Measurements from ENCODE around the gene ZNF462.

Gene ZNF462

GRCh38 chr9:107029146-107029545, 166.2 kb downstream of the ZNF462 start:
- Histone ChIP-seq H3K36me3 (replicated peaks in 1 of 2; ENCODE audit: control insufficient read depth in 2 of 2, insufficient read depth in 2 of 2, low read length in 2 of 2) (no peaks in the 10 kb centered on the region), H2AFZ (ENCODE audit: low read length) (no peak overlapping the region), H3K4ac (ENCODE audit: low read length) (no peak overlapping the region), H2AK5ac (ENCODE audit: low read depth, low read length) (no peak overlapping the region), H3K4me1 (ENCODE audit: control insufficient read depth in 2 of 2, insufficient read depth in 1 of 2, low read depth in 1 of 2, low read length in 2 of 2) (peaks cover 0 to 6% of the 10 kb centered on the region in 2 donors), H3K79me1 (ENCODE audit: low read depth, low read length) (no peaks in the 10 kb centered on the region), H3K23ac (ENCODE audit: low read depth, low read length, poor library complexity) (no peak overlapping the region), H3K27me3 (ENCODE audit: control insufficient read depth in 3 of 3, insufficient read depth in 3 of 3, low read depth in 1 of 3, low read length in 3 of 3) (no peaks in the 10 kb centered on the region), H3K18ac (ENCODE audit: low read length) (no peak overlapping the region), H2BK5ac (ENCODE audit: low read length) (no peak overlapping the region), H3K9ac (ENCODE audit: low read depth, low read length, poor library complexity) (no peak overlapping the region), H4K8ac (ENCODE audit: low read depth, low read length) (no peak overlapping the region), H3K9me3 (replicated peaks in 1 of 2; ENCODE audit: control insufficient read depth in 2 of 2, insufficient read depth in 1 of 2, low read depth in 1 of 2, low read length in 2 of 2) (no peaks in the 10 kb centered on the region), H4K91ac (ENCODE audit: low read depth, low read length, poor library complexity) (no peak overlapping the region), H3K27ac (replicated peaks; ENCODE audit: low read length) (no peak overlapping the region), H2BK120ac (ENCODE audit: low read depth, low read length) (no peak overlapping the region), H2BK15ac (ENCODE audit: low read length) (no peak overlapping the region), H3K4me2 (ENCODE audit: insufficient read depth, low read length, poor library complexity, severe bottlenecking) (no peak overlapping the region), H3K14ac (ENCODE audit: low read length) (no peak overlapping the region), H3K4me3 (ENCODE audit: low read length in 2 of 2) (no peak overlapping the region), H2BK12ac (ENCODE audit: low read length) (no peak overlapping the region)
- no peak for DNase-seq (ENCODE audit: low spot score)
- WGBS, 2 donors (ENCODE audit: extremely low coverage in 2 of 2, insufficient read length in 2 of 2, insufficient replicate concordance in 1 of 2) = no CpG with 5 or more reads among the region's 3 CpGs

- H3K9ac ChIP-seq (ENCODE audit: low read depth, low read length, poor library complexity) = no peak overlapping the region
- H3K79me1 ChIP-seq (ENCODE audit: low read depth, low read length) = no peaks in the 10 kb centered on the region
- no peaks in the 10 kb centered on the region for H3K36me3 ChIP-seq (replicated peaks in 1 of 2; ENCODE audit: control insufficient read depth in 2 of 2, insufficient read depth in 2 of 2, low read length in 2 of 2)
- no peak overlapping the region for H2BK12ac ChIP-seq (ENCODE audit: low read length)
- no peak overlapping the region for H3K23ac ChIP-seq (ENCODE audit: low read depth, low read length, poor library complexity)
- no peak overlapping the region for H3K4ac ChIP-seq (ENCODE audit: low read length)
- no peak overlapping the region for H2AK5ac ChIP-seq (ENCODE audit: low read depth, low read length)
- no peak overlapping the region for H2AFZ ChIP-seq (ENCODE audit: low read length)
- no peak overlapping the region for H3K27ac ChIP-seq (replicated peaks; ENCODE audit: low read length)
- WGBS, 2 donors (ENCODE audit: extremely low coverage in 2 of 2, insufficient read length in 2 of 2, insufficient replicate concordance in 1 of 2) = no CpG with 5 or more reads among the region's 3 CpGs
- peaks cover 0 to 6% of the 10 kb centered on the region in 2 donors for H3K4me1 ChIP-seq (ENCODE audit: control insufficient read depth in 2 of 2, insufficient read depth in 1 of 2, low read depth in 1 of 2, low read length in 2 of 2)
- no peak for DNase-seq (ENCODE audit: low spot score)
- H4K91ac ChIP-seq (ENCODE audit: low read depth, low read length, poor library complexity) = no peak overlapping the region
- H3K9me3 ChIP-seq (replicated peaks in 1 of 2; ENCODE audit: control insufficient read depth in 2 of 2, insufficient read depth in 1 of 2, low read depth in 1 of 2, low read length in 2 of 2) = no peaks in the 10 kb centered on the region
- no peak overlapping the region for H3K14ac ChIP-seq (ENCODE audit: low read length)
- no peak overlapping the region for H3K18ac ChIP-seq (ENCODE audit: low read length)
- no peaks in the 10 kb centered on the region for H3K27me3 ChIP-seq (ENCODE audit: control insufficient read depth in 3 of 3, insufficient read depth in 3 of 3, low read depth in 1 of 3, low read length in 3 of 3)
- no peak overlapping the region for H2BK15ac ChIP-seq (ENCODE audit: low read length)
- no peak overlapping the region for H3K4me2 ChIP-seq (ENCODE audit: insufficient read depth, low read length, poor library complexity, severe bottlenecking)
- no peak overlapping the region for H4K8ac ChIP-seq (ENCODE audit: low read depth, low read length)
- H2BK5ac ChIP-seq (ENCODE audit: low read length) = no peak overlapping the region
- no peak overlapping the region for H2BK120ac ChIP-seq (ENCODE audit: low read depth, low read length)
- H3K4me3 ChIP-seq (ENCODE audit: low read length in 2 of 2) = no peak overlapping the region
Observed at GRCh38 chr9:107033966-107034365, 171.0 kb downstream of the ZNF462 start.

- Histone ChIP-seq H3K27me3 (ENCODE audit: control insufficient read depth in 3 of 3, insufficient read depth in 3 of 3, low read depth in 1 of 3, low read length in 3 of 3) (no peaks in the 10 kb centered on the region), H2BK120ac (ENCODE audit: low read depth, low read length) (no peak overlapping the region), H3K27ac (replicated peaks; ENCODE audit: low read length) (no peak overlapping the region), H2BK15ac (ENCODE audit: low read length) (no peak overlapping the region), H4K8ac (ENCODE audit: low read depth, low read length) (no peak overlapping the region), H2AFZ (ENCODE audit: low read length) (no peak overlapping the region), H3K18ac (ENCODE audit: low read length) (no peak overlapping the region), H2BK12ac (ENCODE audit: low read length) (no peak overlapping the region), H2AK5ac (ENCODE audit: low read depth, low read length) (no peak overlapping the region), H3K36me3 (replicated peaks in 1 of 2; ENCODE audit: control insufficient read depth in 2 of 2, insufficient read depth in 2 of 2, low read length in 2 of 2) (no peaks in the 10 kb centered on the region), H3K23ac (ENCODE audit: low read depth, low read length, poor library complexity) (no peak overlapping the region), H3K4me2 (ENCODE audit: insufficient read depth, low read length, poor library complexity, severe bottlenecking) (no peak overlapping the region), H3K4ac (ENCODE audit: low read length) (no peak overlapping the region), H3K14ac (ENCODE audit: low read length) (no peak overlapping the region), H3K4me1 (ENCODE audit: control insufficient read depth in 2 of 2, insufficient read depth in 1 of 2, low read depth in 1 of 2, low read length in 2 of 2) (peaks cover 4% of the 10 kb centered on the region in 2 donors), H3K79me1 (ENCODE audit: low read depth, low read length) (no peaks in the 10 kb centered on the region), H3K9ac (ENCODE audit: low read depth, low read length, poor library complexity) (no peak overlapping the region), H3K4me3 (ENCODE audit: low read length in 2 of 2) (no peak overlapping the region), H3K9me3 (replicated peaks in 1 of 2; ENCODE audit: control insufficient read depth in 2 of 2, insufficient read depth in 1 of 2, low read depth in 1 of 2, low read length in 2 of 2) (no peaks in the 10 kb centered on the region), H4K91ac (ENCODE audit: low read depth, low read length, poor library complexity) (no peak overlapping the region), H2BK5ac (ENCODE audit: low read length) (no peak overlapping the region)
- no peak for DNase-seq (ENCODE audit: low spot score)
- no CpG with 5 or more reads among the region's 5 CpGs for WGBS, 2 donors (ENCODE audit: extremely low coverage in 2 of 2, insufficient read length in 2 of 2, insufficient replicate concordance in 1 of 2)
Observed at GRCh38 chr9:107034831-107035230, 171.9 kb downstream of the ZNF462 start.

- Histone ChIP-seq H3K4me3 (ENCODE audit: low read length in 2 of 2) (no peak overlapping the region), H3K27ac (replicated peaks; ENCODE audit: low read length) (no peak overlapping the region), H3K36me3 (replicated peaks in 1 of 2; ENCODE audit: control insufficient read depth in 2 of 2, insufficient read depth in 2 of 2, low read length in 2 of 2) (no peaks in the 10 kb centered on the region), H2BK120ac (ENCODE audit: low read depth, low read length) (no peak overlapping the region), H3K4me2 (ENCODE audit: insufficient read depth, low read length, poor library complexity, severe bottlenecking) (no peak overlapping the region), H4K91ac (ENCODE audit: low read depth, low read length, poor library complexity) (no peak overlapping the region), H3K27me3 (ENCODE audit: control insufficient read depth in 3 of 3, insufficient read depth in 3 of 3, low read depth in 1 of 3, low read length in 3 of 3) (peaks cover 0 to 3% (median 0%) of the 10 kb centered on the region in 3 experiments), H3K23ac (ENCODE audit: low read depth, low read length, poor library complexity) (no peak overlapping the region), H2BK12ac (ENCODE audit: low read length) (no peak overlapping the region), H3K4ac (ENCODE audit: low read length) (no peak overlapping the region), H3K18ac (ENCODE audit: low read length) (no peak overlapping the region), H3K4me1 (ENCODE audit: control insufficient read depth in 2 of 2, insufficient read depth in 1 of 2, low read depth in 1 of 2, low read length in 2 of 2) (peaks cover 2 to 5% of the 10 kb centered on the region in 2 donors), H2BK5ac (ENCODE audit: low read length) (no peak overlapping the region), H3K9me3 (replicated peaks in 1 of 2; ENCODE audit: control insufficient read depth in 2 of 2, insufficient read depth in 1 of 2, low read depth in 1 of 2, low read length in 2 of 2) (no peaks in the 10 kb centered on the region), H3K79me1 (ENCODE audit: low read depth, low read length) (no peaks in the 10 kb centered on the region), H3K14ac (ENCODE audit: low read length) (no peak overlapping the region), H2AFZ (ENCODE audit: low read length) (no peak overlapping the region), H2BK15ac (ENCODE audit: low read length) (no peak overlapping the region), H2AK5ac (ENCODE audit: low read depth, low read length) (no peak overlapping the region), H3K9ac (ENCODE audit: low read depth, low read length, poor library complexity) (no peak overlapping the region), H4K8ac (ENCODE audit: low read depth, low read length) (no peak overlapping the region)
- WGBS, 2 donors (ENCODE audit: extremely low coverage in 2 of 2, insufficient read length in 2 of 2, insufficient replicate concordance in 1 of 2) = no CpG with 5 or more reads among the region's 4 CpGs
- no peak for DNase-seq (ENCODE audit: low spot score)
Observed at GRCh38 chr9:107036367-107036766, 173.4 kb downstream of the ZNF462 start.

All from neuronal stem cell (in vitro differentiated cells).